Parathyroid adenoma (tissue), 2 donors: ENCODE data around the gene MFAP3L.
"Not testable (repeated sequence)": the region's sequence is repeated elsewhere in the genome, so short reads cannot be mapped to it uniquely, and the experiment has no call there.

ENCODE experiments used
- H2AFZ ChIP-seq: fragments of 300-600 bp; sonication (generic); one replicate; pipeline ENCODE4 v1.7.0; 2017; ENCODE audit warnings: antibody characterized with exemption, mild to moderate bottlenecking
- H3K27ac ChIP-seq: fragments of 300-600 bp; sonication (generic); one replicate; pipeline ENCODE4 v1.7.0; 2017
- H3K27me3 ChIP-seq: fragments of 300-600 bp; sonication (generic); one replicate; pipeline ENCODE4 v1.7.0; 2017; ENCODE audit warnings: low read length; ENCODE audit not compliant: control insufficient read depth, insufficient read depth
- H3K36me3 ChIP-seq: fragments of 300-600 bp; sonication (generic); one replicate; pipeline ENCODE4 v1.7.0; 2017; ENCODE audit warnings: low read length; ENCODE audit not compliant: control insufficient read depth, insufficient read depth
- H3K4me1 ChIP-seq: fragments of 300-600 bp; sonication (generic); one replicate; pipeline ENCODE4 v1.7.0; 2017; ENCODE audit warnings: control low read depth
- H3K4me2 ChIP-seq: fragments of 300-600 bp; sonication (generic); one replicate; pipeline ENCODE4 v1.7.0; 2017; ENCODE audit warnings: low read length
- H3K4me3 ChIP-seq: fragments of 300-600 bp; sonication (generic); one replicate; pipeline ENCODE4 v1.7.0; 2017; ENCODE audit warnings: low read depth, low read length
- H3K79me2 ChIP-seq: fragments of 300-600 bp; sonication (generic); one replicate; pipeline ENCODE4 v1.7.0; 2017; ENCODE audit warnings: control low read depth
- H3K9ac ChIP-seq: fragments of 300-600 bp; sonication (generic); one replicate; pipeline ENCODE4 v1.7.0; 2017; ENCODE audit warnings: mild to moderate bottlenecking
- H3K9me3 ChIP-seq: fragments of 300-600 bp; sonication (generic); one replicate; pipeline ENCODE4 v1.7.0; 2017; ENCODE audit warnings: low read length; ENCODE audit not compliant: control insufficient read depth
- TF ChIP-seq, protein P1 (sequence below): fragments of 300-600 bp; sonication (generic); IDR thresholded peaks from one replicate; pipeline ENCODE4 v1.7.0; 2017; ENCODE audit warnings: antibody characterized with exemption, mild to moderate bottlenecking
- donor health status: primary hyperparathyroidism.

MFAP3L gene

DNA sequence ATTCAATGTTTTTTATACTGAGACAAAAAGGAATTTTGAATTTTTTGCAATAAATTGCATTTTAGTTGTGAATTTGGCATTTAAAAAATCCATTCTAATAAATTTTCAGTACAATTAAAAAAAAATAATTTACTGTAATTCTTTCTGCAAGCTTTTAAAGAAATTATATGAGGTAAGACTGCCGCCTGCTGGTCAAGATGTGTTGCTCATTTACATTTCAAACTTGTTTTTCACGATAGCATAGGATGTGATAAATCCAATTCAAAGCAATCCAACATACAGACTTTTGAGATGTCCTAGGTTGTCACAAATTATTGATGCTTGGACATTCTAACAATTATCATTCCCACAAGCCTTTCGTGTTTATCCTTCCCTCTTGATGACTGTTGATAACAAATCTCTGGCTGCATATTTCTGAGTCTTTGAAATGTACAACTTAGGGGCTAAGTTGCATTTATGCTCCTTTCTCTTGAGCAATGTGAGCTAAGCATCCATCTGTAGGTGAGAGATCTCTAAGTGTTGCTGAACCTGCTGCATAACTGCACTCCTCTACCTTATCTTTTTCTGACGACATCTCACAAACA lies 21.7 kb upstream of the MFAP3L start:
- TF ChIP-seq, protein P1, sequence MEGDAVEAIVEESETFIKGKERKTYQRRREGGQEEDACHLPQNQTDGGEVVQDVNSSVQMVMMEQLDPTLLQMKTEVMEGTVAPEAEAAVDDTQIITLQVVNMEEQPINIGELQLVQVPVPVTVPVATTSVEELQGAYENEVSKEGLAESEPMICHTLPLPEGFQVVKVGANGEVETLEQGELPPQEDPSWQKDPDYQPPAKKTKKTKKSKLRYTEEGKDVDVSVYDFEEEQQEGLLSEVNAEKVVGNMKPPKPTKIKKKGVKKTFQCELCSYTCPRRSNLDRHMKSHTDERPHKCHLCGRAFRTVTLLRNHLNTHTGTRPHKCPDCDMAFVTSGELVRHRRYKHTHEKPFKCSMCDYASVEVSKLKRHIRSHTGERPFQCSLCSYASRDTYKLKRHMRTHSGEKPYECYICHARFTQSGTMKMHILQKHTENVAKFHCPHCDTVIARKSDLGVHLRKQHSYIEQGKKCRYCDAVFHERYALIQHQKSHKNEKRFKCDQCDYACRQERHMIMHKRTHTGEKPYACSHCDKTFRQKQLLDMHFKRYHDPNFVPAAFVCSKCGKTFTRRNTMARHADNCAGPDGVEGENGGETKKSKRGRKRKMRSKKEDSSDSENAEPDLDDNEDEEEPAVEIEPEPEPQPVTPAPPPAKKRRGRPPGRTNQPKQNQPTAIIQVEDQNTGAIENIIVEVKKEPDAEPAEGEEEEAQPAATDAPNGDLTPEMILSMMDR = peak; percentile 62
- H3K9ac ChIP-seq = no peak overlapping the region
- no peak overlapping the region for H3K4me2 ChIP-seq
- no peaks in the 10 kb centered on the region for H3K4me1 ChIP-seq
- no peaks in the 10 kb centered on the region for H3K79me2 ChIP-seq
- H3K27ac ChIP-seq = no peak overlapping the region
- no peaks in the 10 kb centered on the region for H3K27me3 ChIP-seq
- no peaks in the 10 kb centered on the region for H3K36me3 ChIP-seq
- H3K4me3 ChIP-seq = no peak overlapping the region
- H3K9me3 ChIP-seq = no peaks in the 10 kb centered on the region
- H2AFZ ChIP-seq = no peak overlapping the region

GRCh38 chr4:170046156-170046555 lies 20.0 kb upstream of the MFAP3L start:
- H3K9ac ChIP-seq, H2AFZ ChIP-seq, H3K4me2 ChIP-seq, H3K36me3 ChIP-seq, H3K79me2 ChIP-seq, H3K27ac ChIP-seq, H3K27me3 ChIP-seq, H3K4me1 ChIP-seq, H3K9me3 ChIP-seq, H3K4me3 ChIP-seq: not testable (repeated sequence)

DNA sequence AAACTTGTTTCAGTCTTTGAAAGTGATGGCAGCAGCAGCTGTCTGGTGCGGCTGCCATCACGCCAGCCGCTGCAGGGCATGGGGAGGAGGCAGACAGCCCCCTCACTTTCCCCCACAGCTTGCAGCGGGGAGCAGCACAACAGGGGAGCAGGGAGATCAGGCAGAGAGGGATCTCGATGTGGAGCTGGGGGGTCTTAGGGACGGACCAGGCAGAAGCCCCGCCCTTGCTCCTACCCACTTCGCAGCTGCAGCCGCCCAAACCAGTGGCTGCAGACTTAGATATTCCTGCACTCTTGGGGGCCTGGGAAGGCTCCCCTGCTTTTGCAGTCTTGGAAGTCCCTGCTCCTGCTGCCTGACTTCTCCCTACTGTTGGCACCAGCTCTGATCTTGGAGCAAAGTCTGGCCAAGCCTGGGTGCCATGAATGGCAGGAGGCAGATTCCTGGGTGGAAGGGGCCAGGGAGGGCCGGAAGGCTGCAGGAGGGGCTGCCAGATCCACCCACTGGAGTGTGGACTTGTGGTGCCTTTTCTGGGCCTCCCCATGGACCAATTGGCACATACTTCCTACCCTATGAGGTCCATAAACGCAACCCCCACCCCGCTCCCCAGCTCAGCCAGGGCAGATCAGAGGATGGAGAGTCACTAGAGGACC lies 14.0 kb upstream of the MFAP3L start:
- H3K36me3 ChIP-seq = no peaks in the 10 kb centered on the region
- H3K9me3 ChIP-seq = no peaks in the 10 kb centered on the region
- H3K27me3 ChIP-seq = no peaks in the 10 kb centered on the region
- no peaks in the 10 kb centered on the region for H3K4me1 ChIP-seq
- H2AFZ ChIP-seq = no peak overlapping the region
- H3K4me2 ChIP-seq = no peak overlapping the region
- no peak overlapping the region for H3K27ac ChIP-seq
- no peak overlapping the region for H3K9ac ChIP-seq
- TF ChIP-seq, protein P1 = no peak
- H3K4me3 ChIP-seq = no peak overlapping the region
- no peaks in the 10 kb centered on the region for H3K79me2 ChIP-seq

DNA sequence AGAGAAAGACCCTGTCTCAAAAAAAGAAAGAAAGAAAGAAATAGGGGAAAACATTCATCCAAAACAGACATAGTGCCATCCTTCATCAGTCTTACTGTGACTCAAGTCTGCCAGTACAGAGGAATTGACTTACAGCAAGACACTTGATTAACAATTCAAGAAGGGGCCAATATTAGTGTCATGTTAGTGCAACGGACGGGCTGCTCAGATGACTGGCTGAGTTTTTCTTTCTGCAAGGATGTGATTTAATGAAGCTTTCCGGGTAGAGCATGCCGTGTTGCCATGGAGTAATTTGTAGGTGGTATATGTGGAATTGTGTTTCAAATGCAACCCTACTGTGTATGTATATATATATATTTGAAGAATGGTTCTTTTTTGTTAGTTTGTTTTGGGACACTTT lies 12.6 kb upstream of the MFAP3L start:
- Histone ChIP-seq H3K27ac (no peak overlapping the region), H3K27me3 (no peaks in the 10 kb centered on the region), H3K79me2 (no peaks in the 10 kb centered on the region), H3K9ac (no peak overlapping the region), H3K4me1 (no peaks in the 10 kb centered on the region), H3K36me3 (no peaks in the 10 kb centered on the region), H2AFZ (no peak overlapping the region), H3K4me2 (no peak overlapping the region), H3K4me3 (no peak overlapping the region), H3K9me3 (no peaks in the 10 kb centered on the region)
- TF ChIP-seq, protein P1 = no peak

GRCh38 chr4:170038232-170038631 lies 12.0 kb upstream of the MFAP3L start:
- H3K27me3 ChIP-seq = no peaks in the 10 kb centered on the region
- H3K79me2 ChIP-seq = no peaks in the 10 kb centered on the region
- no peaks in the 10 kb centered on the region for H3K36me3 ChIP-seq
- H3K9ac ChIP-seq = no peak overlapping the region
- H3K4me3 ChIP-seq = no peak overlapping the region
- H3K4me1 ChIP-seq = no peaks in the 10 kb centered on the region
- no peaks in the 10 kb centered on the region for H3K9me3 ChIP-seq
- H3K27ac ChIP-seq = no peak overlapping the region
- no peak overlapping the region for H2AFZ ChIP-seq
- TF ChIP-seq, protein P1 = no peak
- H3K4me2 ChIP-seq = no peak overlapping the region
